Immature natural killer cell (primary cell): ENCODE measurements around the gene TEX10. TPM values are rescaled to one million over a fixed set of nuclear protein-coding genes. Genes with fewer than 3 reads are reported as not detected.

Experiments used
- DNase-seq, 3 donors: peaks; one replicate each; pipeline ENCODE4 v3.0.0; 2022; ENCODE audit warnings: mixed read lengths in 1 of 3
- H3K27ac Mint-ChIP-seq, 6 donors: one replicate each; pipeline ENCODE4 v1.8.0; 2020; ENCODE audit warnings: mixed read lengths in 6 of 6, mild to moderate bottlenecking in 5 of 6, inconsistent platforms in 4 of 6, moderate library complexity in 3 of 6
- H3K27me3 Mint-ChIP-seq, 3 donors: one replicate each; pipeline ENCODE4 v1.8.0; 2020 to 2021; ENCODE audit warnings: low read depth in 3 of 3, mild to moderate bottlenecking in 3 of 3, mixed read lengths in 3 of 3, moderate library complexity in 3 of 3, inconsistent platforms in 1 of 3
- H3K36me3 Mint-ChIP-seq, 3 donors: one replicate each; pipeline ENCODE4 v1.8.0; 2020; ENCODE audit warnings: mixed read lengths in 3 of 3, inconsistent platforms in 2 of 3, mild to moderate bottlenecking in 2 of 3
- H3K4me1 Mint-ChIP-seq, 2 donors: one replicate each; pipeline ENCODE4 v1.8.0; 2020; ENCODE audit warnings: inconsistent platforms in 2 of 2, mild to moderate bottlenecking in 2 of 2, mixed read lengths in 2 of 2, moderate library complexity in 1 of 2
- H3K4me3 Mint-ChIP-seq, 5 donors: one replicate each; pipeline ENCODE4 v1.8.0; 2020; ENCODE audit warnings: mild to moderate bottlenecking in 5 of 5, mixed read lengths in 5 of 5, inconsistent platforms in 3 of 5, moderate library complexity in 3 of 5
- H3K9me3 Mint-ChIP-seq, 6 donors: one replicate each; pipeline ENCODE4 v1.8.0; 2020; ENCODE audit warnings: mild to moderate bottlenecking in 6 of 6, mixed read lengths in 6 of 6, inconsistent platforms in 4 of 6, moderate library complexity in 3 of 6
- polyA plus RNA-seq, 3 donors: library from polyadenylated mRNA; unstranded; fragments of 300-500 nt; fragmentation: Illumina TruSeq; gene quantifications; one replicate each; pipeline ENCODE4 v1.2.3, GENCODE V29; 2021

Gene TEX10
- polyA plus RNA-seq, 3 donors from 2014 or later: 5.9 to 13.8 (median 11.3) TPM

GRCh38 chr9:100267211-100267610 lies 85.5 kb downstream of the TEX10 start:
- Mint-ChIP-seq H3K27ac (no peak overlapping the region), H3K4me3 (no peak overlapping the region), H3K36me3 (peaks cover 8 to 29% (median 21%) of the 10 kb centered on the region in 3 donors), H3K27me3 (no peaks in the 10 kb centered on the region), H3K9me3 (peaks cover 0 to 1% (median 0%) of the 10 kb centered on the region in 6 donors), H3K4me1 (no peaks in the 10 kb centered on the region)
- DNase-seq: no peak

Other genes starting within 250 kb of the TEX10 start
- 10 to 100 TPM in 1 of 3 donors, 1 to 10 TPM in 2; 3.3 to 10.0 (median 6.6) TPM for gene MSANTD3, start 74.2 kb upstream of the TEX10 start, polyA plus RNA-seq
- gene TMEFF1, start 120.2 kb upstream of the TEX10 start, polyA plus RNA-seq: not detected
- not detected for gene CAVIN4, start 225.1 kb upstream of the TEX10 start, polyA plus RNA-seq